Measurements from ENCODE around the gene INPP5D. TPM values are rescaled to one million over a fixed set of nuclear protein-coding genes. Genes with fewer than 3 reads are reported as not detected.
A peak's percentile ranks its signal among the peaks of the same experiment; 100 is the strongest.

INPP5D gene
- polyA plus RNA-seq, 1 of the 3 experiments (the other 2 are of a cell fraction) = 1.3 TPM

- TF ChIP-seq RFX5 (IDR thresholded peaks at IDR 0.05; ENCODE audit: low read length) (no peak), PBX3 (IDR thresholded peaks at IDR 0.05) (no peak), FOXJ3 (CRISPR knock-in tag; IDR thresholded peaks at IDR 0.05) (no peak)
These were observed 943 bp downstream of the INPP5D start (continued) for GRCh38 chr2:233060980-233061590.

GRCh38 chr2:233061591-233062450 lies 1.7 kb downstream of the INPP5D start:
- POLR2A ChIA-PET = no interaction called here
- 73% methylated on average over 8 of the region's 12 CpGs for WGBS (ENCODE audit: low lambda C conversion rate)

GRCh38 chr2:233062451-233062850 lies 2.3 kb downstream of the INPP5D start:
- Histone ChIP-seq H3K4me3 (ENCODE audit: low read depth in 2 of 2, low read length in 1 of 2) (no peak overlapping the region), H3K9me3 (no peaks in the 10 kb centered on the region), H3K9me2 (no peaks in the 10 kb centered on the region), H3K27ac (ENCODE audit: low read depth in 2 of 2, low read length in 1 of 2) (no peak overlapping the region), H3K36me3 (replicated peaks in 1 of 2; ENCODE audit: control insufficient read depth in 1 of 2, insufficient read depth in 2 of 2, low read length in 1 of 2) (no peaks in the 10 kb centered on the region), H3K79me2 (ENCODE audit: insufficient read depth) (no peaks in the 10 kb centered on the region), H3K4me2 (no peak overlapping the region), H2AFZ (ENCODE audit: low read depth) (no peak overlapping the region), H3F3A (replicated peaks; ENCODE audit: insufficient read depth) (no peaks in the 10 kb centered on the region), H3K9ac (no peak overlapping the region), H3K27me3 (ENCODE audit: insufficient read depth) (no peaks in the 10 kb centered on the region), H3K4me1 (ENCODE audit: control insufficient read depth in 1 of 2, insufficient read depth in 2 of 2, low read depth in 1 of 2, low read length in 1 of 2) (peaks cover 0 to 17% of the 10 kb centered on the region in 2 experiments; a peak in 1 of 4 replicates), H4K20me1 (ENCODE audit: insufficient read depth) (no peaks in the 10 kb centered on the region)
- POLR2A ChIA-PET = no interaction called here
- CTCF ChIA-PET = interaction anchor here (1.0 to 1.2 kb wide), 2 partner anchors 9 to 188 kb away, joined by 3 to 4 read pairs; no protein-coding TSS in a partner anchor
- DNase-seq = no peak
- TF ChIP-seq, protein P1, sequence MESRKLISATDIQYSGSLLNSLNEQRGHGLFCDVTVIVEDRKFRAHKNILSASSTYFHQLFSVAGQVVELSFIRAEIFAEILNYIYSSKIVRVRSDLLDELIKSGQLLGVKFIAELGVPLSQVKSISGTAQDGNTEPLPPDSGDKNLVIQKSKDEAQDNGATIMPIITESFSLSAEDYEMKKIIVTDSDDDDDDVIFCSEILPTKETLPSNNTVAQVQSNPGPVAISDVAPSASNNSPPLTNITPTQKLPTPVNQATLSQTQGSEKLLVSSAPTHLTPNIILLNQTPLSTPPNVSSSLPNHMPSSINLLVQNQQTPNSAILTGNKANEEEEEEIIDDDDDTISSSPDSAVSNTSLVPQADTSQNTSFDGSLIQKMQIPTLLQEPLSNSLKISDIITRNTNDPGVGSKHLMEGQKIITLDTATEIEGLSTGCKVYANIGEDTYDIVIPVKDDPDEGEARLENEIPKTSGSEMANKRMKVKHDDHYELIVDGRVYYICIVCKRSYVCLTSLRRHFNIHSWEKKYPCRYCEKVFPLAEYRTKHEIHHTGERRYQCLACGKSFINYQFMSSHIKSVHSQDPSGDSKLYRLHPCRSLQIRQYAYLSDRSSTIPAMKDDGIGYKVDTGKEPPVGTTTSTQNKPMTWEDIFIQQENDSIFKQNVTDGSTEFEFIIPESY (IDR thresholded peaks at IDR 0.05; ENCODE audit: borderline replicate concordance, low read depth) = no peak
- TF ChIP-seq NFIC (IDR thresholded peaks at IDR 0.05; ENCODE audit: borderline replicate concordance) = no peak
- no peak for TF ChIP-seq YY1 (IDR thresholded peaks at IDR 0.05; ENCODE audit: low read depth)
- TF ChIP-seq, protein P2, sequence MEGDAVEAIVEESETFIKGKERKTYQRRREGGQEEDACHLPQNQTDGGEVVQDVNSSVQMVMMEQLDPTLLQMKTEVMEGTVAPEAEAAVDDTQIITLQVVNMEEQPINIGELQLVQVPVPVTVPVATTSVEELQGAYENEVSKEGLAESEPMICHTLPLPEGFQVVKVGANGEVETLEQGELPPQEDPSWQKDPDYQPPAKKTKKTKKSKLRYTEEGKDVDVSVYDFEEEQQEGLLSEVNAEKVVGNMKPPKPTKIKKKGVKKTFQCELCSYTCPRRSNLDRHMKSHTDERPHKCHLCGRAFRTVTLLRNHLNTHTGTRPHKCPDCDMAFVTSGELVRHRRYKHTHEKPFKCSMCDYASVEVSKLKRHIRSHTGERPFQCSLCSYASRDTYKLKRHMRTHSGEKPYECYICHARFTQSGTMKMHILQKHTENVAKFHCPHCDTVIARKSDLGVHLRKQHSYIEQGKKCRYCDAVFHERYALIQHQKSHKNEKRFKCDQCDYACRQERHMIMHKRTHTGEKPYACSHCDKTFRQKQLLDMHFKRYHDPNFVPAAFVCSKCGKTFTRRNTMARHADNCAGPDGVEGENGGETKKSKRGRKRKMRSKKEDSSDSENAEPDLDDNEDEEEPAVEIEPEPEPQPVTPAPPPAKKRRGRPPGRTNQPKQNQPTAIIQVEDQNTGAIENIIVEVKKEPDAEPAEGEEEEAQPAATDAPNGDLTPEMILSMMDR (IDR thresholded peaks at IDR 0.05) = no peak
- no peak for TF ChIP-seq POLR2AphosphoS5 (IDR thresholded peaks at IDR 0.05; ENCODE audit: low read depth, low read length)
- no peak for TF ChIP-seq SMC3 (IDR thresholded peaks at IDR 0.05; ENCODE audit: low read depth, low read length)
- TF ChIP-seq EP300 (IDR thresholded peaks at IDR 0.05; ENCODE audit: borderline replicate concordance in 1 of 2, low read depth in 1 of 2, low read length in 1 of 2) = no peak
- 49% methylated on average over 2 of the region's 4 CpGs for WGBS (ENCODE audit: low lambda C conversion rate)

More at GRCh38 chr2:233061591-233062450, 1.7 kb downstream of the INPP5D start:
- TF ChIP-seq NFIC (IDR thresholded peaks at IDR 0.05; ENCODE audit: borderline replicate concordance) (no peak), ELF1 (IDR thresholded peaks at IDR 0.05) (no peak)
- TF ChIP-seq, protein P2 (IDR thresholded peaks at IDR 0.05) = no peak; the same call in 1 of the 2 replicates
- H3K9ac ChIP-seq = no peak overlapping the region
- H2AFZ ChIP-seq (ENCODE audit: low read depth) = no peak overlapping the region
- no peaks in the 10 kb centered on the region for H3K9me3 ChIP-seq
- H3K9me2 ChIP-seq = no peaks in the 10 kb centered on the region
- no peaks in the 10 kb centered on the region for H3K36me3 ChIP-seq (replicated peaks in 1 of 2; ENCODE audit: control insufficient read depth in 1 of 2, insufficient read depth in 2 of 2, low read length in 1 of 2)
- H3K27ac ChIP-seq (ENCODE audit: low read depth in 2 of 2, low read length in 1 of 2) = no peak overlapping the region; a peak in 1 of 4 replicates
- CTCF ChIA-PET = interaction anchor here (0.7 to 1.5 kb wide), 5 partner anchors 8 to 189 kb away, joined by 3 to 4 read pairs (median 4); no protein-coding TSS in a partner anchor
- no peaks in the 10 kb centered on the region for H3K27me3 ChIP-seq (ENCODE audit: insufficient read depth)
- H4K20me1 ChIP-seq (ENCODE audit: insufficient read depth) = no peaks in the 10 kb centered on the region
- H3F3A ChIP-seq (replicated peaks; ENCODE audit: insufficient read depth) = no peaks in the 10 kb centered on the region
- peaks cover 0 to 23% of the 10 kb centered on the region in 2 experiments; a peak in 1 of 4 replicates for H3K4me1 ChIP-seq (ENCODE audit: control insufficient read depth in 1 of 2, insufficient read depth in 2 of 2, low read depth in 1 of 2, low read length in 1 of 2)
- H3K79me2 ChIP-seq (ENCODE audit: insufficient read depth) = no peaks in the 10 kb centered on the region
- H3K4me3 ChIP-seq (ENCODE audit: low read depth in 2 of 2, low read length in 1 of 2) = no peak overlapping the region
- no peak overlapping the region for H3K4me2 ChIP-seq
- peak; percentile 48 for DNase-seq
